Stimulated activated CD4-positive, alpha-beta T cell treated with anti-CD3 and anti-CD28 coated beads, TNF-alpha, amount 100 ng/mL, for 24 hours (primary cell): ENCODE data around the gene HAGH.

Experiments used
- DNase-seq, 3 experiments: peaks; one replicate each; pipeline ENCODE4 v3.0.0-alpha.2; 2020; ENCODE audit warnings: low read depth in 3 of 3

HAGH gene

DNA sequence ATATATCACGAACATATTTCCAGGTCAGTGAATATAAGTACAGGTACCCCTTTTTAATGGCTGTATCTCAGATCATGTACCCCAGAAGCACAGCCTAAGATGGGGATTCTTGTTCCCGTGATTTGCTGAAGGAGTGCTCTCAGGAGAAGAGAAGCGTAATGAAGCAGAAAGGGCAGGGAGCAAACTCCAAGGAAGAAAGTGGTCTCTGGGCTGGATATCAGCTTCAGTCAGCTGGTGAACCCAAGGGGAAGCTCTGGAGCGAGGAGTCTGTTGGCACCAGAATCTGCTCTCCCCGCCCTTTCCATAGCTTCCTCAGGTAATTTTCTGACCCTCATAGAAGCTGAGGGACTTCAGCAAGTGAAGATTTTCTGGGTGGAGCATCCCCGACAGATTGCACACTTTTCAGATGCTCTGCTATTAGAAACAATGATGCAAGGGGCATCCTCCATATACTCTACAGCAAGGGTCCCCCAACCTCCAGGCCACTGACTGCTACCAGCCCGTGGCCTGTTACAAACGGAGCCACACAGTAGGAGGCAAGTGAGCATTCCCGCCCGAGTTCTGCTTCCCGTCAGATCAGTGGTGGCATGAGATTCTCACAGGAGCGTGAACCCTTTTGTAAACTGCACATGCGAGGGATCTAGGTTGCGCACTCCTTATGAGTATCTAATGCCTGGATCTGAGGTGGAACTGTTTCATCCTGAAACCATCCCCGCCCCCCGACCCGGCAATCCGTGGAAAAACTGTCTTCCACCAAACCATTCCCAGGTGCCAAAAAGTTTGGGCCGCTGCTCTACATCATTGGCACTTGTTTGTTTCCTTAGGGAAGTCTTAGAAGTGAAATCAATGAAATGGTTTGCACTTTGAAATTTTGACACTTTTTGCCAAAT is 4.8 kb upstream of the HAGH start:
- no peak for DNase-seq

DNA sequence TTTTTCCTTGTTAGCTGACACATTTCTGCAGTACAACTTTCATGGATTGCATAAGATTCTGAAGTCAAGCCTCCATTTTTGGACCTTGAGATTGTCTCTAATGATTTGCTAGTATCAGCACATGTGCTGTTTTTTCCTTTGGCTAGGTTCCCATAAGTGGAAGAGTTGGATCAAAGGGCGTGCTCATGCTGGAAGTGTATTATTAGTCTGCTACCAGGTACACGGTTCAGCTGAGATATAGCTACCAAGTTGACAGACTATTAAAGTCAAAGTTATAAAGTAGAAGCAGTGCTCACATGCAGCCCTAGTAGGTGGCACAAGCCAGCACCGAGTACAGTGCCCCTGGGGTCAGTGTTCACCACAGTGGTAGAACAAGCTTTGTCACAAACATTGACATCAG is 3.6 kb upstream of the HAGH start:
- no peak for DNase-seq

DNA sequence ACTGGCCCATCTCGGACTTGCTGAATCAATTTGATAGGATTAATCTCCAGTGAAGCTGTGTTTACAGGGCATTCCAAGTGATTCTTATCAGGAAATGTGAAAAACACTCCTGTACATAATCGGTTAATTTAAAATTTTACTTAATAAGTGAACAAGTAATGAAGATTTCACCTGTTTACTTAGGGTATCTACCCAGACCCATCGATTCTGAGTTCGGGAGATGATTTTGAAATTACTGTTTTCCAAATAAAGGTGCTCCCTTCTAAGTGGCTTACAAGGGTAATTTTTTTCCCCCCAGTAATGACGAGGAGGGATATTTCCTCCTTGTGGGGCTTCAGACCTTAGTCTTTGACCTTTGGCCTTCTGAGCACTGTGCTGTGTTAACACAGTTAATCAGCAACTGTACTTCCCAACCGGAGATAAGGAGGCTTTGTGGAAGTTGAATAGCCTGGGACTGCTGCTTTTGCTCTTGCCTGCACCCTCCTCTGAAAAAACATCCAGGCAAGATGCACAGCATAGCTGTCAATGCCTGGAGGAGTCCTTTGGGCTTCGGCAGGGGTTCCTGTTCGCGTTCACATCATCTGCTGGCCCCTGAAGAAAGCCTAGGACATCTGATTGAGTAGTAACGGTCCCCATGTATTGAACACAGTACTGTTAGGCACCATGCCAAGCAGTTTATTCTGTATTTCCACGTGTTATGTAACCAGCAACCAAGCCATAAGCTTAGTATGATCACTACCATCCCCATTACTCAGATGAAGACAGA is 2.2 kb upstream of the HAGH start:
- no peak for DNase-seq

DNA sequence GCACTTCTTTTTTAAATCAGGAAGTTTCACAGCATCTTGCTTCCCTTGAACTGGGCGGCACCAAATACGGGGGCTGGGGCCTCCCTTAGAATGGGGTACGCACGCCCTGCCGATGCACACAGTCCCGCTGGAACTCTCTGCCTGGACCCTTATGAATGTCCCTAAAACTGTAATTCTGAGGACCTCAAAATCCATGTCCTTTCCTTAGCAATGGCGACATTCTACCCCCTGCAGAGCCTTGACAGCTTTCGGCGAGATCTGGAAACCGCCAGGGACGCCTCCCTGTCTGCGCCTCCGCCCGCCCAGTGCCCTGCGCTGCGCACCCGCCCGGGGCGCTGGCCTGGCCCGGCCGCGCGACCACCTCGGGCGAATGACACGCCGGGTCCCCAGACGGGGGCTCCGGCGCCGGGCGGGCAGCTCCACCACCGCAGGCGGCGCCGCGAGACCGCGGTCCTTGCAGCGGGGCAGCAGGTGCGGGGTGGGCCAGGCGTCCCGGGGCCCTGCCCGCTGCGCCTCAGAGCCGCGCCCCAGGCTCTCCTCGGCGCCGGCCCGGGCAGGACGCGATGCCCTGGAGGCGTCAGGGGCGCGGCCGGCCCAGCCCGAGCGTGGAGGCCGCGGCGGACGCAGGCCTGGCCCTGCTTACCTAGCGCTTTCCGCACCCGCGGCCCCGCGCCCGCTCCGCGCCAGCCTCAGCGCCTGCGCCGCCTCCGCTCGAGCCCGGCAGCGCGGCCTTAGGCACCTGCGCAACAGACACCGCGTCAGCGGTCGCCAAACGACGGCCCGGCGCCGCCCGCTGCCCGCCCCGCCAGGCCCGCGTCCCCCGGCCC is 548 bp downstream of the HAGH start:
- DNase-seq, result peak; percentile 15 to 69 (median 47)

DNA sequence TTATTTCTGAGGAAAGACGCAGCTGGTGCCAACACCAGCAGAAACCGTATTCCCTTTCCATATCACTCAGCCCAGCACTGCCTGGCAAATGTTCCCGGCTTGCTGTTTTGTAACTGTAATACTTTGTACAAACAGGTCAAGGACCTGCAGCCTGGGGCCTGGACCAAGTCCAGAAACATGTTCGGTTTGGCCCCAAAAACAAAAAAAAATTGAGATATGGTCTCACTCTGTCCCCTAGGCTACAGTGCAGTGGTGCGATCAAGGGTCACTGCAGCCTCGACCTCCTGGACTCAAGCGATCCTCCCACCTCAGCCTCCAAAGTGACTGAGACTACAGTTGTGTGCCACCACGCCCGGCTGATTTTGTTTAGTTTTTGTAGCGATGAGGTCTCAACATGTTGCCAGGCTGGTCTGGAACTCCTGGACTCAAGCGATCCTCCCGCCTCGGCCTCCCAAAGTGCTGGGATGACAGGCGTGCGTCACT is 1.2 kb downstream of the HAGH start:
- no peak for DNase-seq

DNA sequence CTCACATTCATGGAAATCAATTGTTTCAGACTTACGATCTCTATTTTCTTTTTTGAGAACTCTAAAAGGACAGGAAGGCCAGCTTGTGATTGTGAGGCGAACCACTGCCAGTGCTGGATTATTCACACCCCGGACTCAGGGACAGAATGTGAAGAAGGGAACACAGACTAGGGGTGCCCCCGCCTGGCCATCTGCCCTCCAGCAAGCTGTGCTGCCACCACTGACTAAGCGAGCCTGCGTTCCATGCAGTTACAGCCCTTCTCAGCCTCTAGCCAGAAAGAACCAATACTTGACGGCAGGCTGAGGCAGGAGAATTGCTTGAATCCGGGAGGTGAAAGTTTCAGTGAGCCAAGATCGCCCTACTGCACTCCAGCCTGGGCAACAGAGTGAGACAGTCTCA is 2.8 kb downstream of the HAGH start:
- DNase-seq, result no peak

DNA sequence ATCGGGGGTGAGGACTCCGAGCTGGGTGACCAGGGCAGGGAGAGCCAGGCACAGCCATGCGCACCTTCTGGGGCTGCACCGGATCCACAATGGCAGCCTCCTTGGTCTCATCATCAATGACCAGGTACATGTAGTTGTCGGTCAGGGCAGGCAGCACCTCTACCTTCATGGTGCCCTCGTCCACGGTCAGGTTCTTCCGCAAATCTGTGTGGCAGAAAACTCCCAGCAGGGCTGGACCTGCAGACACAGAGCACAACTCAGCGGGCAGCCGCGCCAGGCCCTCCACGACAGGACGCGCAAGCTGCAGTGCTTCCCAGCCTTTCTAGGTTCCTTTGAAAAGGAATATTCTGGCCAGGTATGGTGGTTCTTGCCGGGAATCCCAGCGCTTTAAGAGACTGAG is 3.8 kb downstream of the HAGH start:
- no peak for DNase-seq

DNA sequence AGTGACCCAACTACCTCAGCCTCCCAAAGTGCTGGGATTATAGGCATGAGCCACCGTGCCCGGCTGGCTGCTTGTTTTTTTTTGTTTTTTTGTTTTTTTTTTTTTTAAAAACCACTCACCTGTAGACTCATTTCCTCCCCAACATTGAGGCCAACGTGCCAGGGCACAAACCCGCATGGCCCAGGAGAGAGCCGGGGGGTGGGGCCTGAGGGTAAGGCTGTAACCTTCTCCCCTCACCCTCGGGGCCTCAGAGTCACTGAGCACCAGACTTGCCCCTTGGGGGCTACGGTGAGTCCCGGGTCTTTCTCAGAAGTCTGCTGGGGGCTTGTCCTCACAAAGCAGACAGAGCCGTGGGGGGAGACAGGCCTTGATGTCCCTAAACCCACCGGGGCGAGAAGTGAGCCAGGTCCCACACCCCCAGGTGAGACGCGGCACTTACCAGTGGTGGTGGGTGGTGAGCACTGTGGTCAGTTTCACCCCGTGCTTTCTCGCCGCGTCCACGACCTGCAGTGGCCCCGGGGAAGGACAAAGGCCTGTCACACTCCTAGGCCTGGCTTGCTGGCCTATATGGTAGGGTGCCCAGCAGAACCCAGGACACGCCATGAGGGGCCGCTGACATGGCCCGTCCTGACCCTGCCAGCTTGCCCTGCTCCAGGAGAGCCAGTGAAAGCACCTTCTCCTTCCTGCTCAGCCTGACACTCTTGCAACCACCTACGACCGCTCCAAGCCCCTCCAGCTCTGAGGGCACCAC is 4.6 kb downstream of the HAGH start:
- DNase-seq, result no peak

DNA sequence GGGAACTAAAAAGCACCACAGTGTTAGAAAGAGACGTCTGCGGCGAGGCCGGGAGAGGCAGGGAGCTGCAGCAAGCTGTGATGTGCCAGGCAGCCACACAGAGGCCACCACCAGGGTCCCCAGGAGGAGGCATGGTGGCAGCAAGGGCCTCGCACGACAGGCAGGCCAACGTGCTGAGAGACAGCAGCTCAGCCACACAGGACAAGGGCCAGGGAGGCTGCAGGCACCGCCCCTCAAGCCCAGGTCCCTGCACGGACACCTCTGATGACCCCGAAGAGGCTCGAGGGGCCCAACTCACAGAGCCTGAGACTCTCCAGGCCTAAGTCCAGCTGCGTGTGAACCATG is 5.7 kb downstream of the HAGH start:
- DNase-seq, result no peak

DNA sequence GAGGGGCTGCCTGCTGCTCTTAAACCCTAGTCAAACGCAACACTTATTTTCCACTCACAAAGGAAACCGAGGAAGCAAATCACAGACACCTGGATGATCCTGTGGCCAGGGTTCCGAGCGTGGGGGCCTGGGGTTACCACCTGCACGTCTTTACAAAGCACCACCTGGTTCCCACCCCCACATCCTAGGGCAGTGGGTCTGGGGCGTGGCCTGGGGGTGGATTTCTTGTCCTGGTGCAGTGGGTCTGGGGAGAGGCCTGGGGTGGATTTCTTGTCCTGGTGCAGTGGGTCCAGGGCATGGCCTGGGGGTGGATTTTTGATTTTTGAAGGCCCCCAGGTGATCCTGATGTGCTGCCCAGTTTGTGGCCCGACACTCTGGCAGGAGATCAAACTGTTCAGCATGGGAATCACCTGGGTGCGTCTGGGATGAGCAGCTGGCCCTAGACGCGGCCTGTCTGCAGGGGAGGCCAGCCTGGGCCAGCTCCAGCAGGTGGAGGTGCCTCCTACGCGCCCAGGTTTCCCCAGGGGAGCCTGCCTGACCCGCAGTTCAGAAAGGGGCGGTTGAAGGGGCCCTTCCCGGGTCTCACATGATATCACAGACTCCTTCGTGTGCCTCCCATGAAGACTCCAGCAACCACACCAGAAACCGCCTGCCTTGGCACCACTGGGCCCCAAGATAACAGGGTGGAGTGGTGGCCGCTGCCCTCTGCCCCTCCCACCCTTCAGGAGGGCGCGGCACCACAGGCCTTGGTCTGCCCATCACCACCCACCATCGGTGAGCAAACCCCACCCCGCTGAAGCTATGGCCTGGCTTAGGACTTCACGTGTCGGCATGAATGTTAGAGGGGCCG is 6.3 kb downstream of the HAGH start:
- no peak for DNase-seq

DNA sequence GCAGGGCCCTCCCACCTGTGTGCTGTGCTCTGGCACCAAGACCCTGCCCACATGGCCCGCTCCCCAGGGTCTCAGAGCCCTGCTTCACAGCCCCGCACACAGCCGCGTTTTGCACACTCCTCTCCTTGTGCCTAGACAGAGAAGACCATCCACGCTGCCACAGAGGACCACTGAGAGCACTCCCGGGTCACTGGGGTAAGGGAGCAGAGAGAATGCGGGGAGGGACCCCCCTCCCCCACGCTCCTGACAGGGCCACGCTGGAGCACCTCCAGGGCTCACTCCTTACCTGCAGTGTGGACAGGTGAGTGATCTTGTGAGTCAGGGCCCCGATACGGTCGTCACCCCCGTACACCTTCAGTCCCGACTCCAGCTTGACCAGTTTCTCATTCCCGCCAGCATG is 7.0 kb downstream of the HAGH start:
- DNase-seq, result no peak

DNA sequence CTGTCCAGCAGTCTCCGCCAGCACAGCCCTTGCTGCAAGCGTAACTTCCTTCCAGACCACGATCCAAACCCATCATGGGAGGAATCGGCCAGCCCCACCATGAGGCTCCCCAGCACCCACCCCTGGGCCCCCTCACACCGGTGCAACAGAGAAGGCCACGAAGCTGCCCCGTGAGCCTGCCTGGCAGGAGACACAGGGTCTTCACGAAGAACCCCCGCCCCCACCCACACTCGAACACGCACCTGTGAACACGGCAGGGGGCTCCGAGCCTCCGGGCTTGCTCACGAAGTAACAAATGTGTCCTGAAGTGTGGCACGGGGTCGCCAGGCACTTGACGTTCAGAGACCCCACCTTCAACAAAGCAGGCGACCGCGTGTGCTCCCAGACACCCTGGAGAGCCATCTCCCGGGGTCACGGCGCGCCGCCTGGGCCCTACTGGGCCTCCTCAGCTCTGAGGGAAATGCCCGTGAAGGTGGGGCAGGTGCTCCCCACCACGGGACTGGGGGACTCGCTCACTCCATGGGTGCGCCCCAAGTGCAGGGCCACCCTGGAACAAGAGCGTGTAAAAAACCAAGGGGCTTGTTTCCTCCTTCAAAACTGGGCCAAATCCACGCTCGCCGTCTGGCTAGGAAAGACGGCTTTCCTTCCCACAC is 7.6 kb downstream of the HAGH start:
- DNase-seq, result no peak

DNA sequence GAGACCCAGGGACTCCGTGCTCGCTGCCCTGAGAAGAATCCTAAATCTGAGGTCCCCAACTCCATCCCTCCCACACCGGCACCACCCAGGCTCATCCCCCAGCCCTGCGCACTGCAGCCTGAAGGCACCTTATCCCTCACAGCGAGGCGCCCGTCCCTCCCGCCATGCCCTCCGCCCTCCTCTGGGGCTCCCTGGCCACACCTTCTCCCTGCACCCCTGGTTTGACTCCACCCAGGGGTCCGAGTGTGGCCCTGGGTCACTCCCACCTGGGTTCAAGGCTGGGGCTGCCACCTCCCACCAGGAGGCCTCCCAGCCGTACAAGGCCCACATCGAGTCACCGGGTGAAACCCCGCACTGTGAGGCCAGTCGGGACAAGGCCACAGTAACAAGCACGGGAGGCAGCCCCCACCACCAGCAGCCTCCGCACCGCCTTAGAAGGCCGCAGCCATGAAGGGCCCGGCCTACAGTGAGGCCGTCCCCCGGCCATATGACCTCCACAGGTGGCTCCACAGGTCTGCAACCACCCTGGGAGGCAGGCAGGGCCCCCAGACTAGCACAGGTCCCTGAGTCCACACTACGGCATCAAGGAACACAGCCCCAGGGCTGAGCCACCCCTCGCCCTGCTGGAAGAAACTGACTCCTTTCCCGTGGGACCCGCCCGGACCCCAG is 8.3 kb downstream of the HAGH start:
- no peak for DNase-seq

DNA sequence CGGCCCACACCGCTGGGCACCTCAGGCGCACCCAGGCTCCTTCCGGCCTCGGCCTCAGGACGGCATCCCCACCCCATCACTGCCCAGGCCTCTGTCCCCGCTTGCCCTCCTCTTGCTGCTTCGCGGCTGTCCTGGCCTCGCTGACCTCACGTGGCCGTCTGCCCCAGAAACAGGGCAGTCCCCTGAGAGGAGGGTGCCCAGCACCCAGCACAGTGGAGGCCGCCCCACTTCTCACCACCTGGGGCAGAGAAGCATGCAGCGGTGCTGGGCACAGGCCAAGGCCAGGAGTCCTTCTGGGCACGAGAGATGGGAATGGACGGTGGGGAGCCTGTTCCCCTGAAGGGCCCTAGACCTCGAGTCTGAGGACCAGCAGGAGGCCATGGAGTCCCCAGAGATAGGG is 8.9 kb downstream of the HAGH start:
- no peak for DNase-seq

DNA sequence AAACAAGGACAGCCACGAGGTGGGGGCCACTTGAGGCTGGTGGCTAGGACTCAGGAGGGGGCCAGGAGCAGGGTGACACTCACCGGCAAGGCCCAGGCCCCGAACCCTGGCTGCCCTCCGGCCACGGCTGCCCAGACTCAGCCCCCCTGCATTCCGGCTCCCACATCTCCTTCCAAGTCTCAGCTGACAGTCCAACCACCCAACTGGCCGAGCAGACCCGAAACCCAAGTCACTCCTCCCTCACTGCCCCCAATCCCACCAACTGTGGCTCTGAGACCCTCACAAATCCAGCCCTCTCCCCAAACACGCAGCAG is 9.4 kb downstream of the HAGH start:
- DNase-seq, result no peak

DNA sequence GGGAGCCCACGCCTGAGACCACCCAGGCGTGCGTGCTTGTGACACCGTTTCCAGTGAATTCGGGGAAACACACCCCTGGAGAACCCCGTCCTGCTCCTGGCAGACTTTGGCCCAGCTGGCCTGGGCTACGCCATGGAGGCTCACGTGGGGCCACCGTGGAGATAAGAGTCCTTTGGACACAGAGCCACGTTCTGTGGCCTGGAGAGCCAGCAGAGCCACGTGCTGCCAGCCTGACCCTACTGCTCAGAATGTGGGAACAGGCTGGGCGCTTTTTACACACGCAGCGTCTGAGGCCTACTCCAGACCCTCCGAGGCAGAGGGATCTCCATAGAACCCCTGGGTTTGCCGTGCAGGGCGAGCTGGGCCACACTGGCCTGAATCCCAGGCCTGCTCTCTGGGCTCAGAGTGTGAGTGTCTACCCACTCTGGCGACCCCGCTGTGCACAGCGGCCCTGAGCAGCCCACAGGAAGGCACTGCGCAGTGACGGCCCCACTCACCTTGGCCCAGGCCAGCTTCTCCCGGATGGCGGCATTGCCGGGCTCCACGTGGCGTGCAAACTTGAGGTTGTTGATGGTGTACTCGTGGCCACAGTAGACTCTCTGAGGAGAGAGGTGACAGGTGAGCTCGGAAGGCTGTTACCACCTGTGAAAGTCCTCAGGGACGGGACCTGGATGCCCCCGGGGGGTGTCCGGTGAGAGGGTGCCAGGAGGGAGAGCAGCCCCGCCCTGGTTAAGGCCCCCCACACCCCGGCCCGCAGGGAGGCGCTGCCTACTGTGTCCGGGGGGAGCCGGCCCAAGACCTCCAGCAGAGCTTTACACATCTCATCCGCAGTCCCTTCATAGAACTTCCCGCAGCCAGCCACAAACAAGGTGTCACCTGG is 10.0 kb downstream of the HAGH start:
- no peak for DNase-seq

DNA sequence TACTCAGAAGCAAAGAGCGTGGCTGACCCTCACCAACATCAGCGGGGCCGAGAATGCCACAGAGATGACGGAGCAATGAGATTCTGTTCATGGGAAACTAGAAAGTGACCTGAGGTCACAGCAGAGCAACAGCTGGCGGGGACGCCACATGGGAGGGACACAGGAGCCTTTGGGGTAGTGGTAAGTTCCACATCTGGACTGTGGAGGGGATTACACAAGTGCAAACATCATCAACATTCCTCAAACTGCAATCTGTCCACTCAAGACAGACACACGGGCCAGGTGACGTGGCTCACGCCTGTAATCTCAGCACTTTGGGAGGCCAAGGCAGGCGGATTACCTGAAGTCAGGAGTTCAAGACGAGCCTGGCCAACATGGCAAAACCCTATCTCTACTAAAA is 11.2 kb downstream of the HAGH start:
- no peak for DNase-seq

DNA sequence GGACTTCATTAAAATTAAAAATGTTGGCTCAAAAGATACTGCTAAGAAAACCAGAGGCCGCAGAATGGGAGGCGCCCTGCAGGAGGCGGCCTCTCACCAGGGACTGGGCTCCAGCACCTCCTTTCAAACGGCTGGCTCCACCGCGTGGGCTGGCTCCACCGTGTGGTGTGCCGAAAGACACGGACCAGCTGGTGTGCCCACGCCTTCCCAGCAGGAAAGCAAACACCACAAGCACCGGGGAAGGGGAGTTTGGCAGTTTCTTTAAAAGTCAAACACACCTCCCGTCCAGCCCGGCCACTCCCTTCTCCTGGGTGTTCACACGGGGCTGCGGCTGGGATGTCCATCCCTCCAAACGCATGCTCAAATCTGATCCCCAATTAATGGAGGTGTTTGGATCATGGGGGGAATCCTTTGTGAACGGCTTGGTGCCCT is 13.9 kb downstream of the HAGH start:
- DNase-seq, result peak in 2 of 3 experiments; percentile 16 to 70

DNA sequence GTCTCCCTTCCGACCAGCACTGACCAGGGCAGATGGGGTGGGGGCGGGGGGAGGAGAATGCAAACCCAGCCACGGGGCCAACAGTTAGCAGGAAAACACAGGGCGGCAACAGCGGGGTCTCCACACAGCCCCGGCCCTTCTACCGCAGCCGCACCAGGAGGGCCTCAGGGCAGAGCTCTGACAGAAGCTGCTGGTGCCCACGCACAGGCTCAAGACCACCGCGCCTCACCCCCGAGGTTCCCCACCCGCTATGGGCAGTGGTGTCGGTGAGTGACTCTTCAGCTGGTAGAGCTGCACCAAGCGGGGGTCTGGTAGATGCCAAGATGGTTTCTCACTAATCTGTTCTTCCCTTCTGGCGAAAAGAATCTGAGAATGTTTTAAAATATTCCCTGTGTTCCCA is 16.1 kb downstream of the HAGH start:
- DNase-seq, result no peak
